Activated CD4-positive, alpha-beta T cell treated with anti-CD3 and anti-CD28 coated beads for 48 hours (primary cell): Measurements from ENCODE around the gene CXCR1.
A peak's percentile ranks its signal among the peaks of the same experiment; 100 is the strongest.
"Not testable (repeated sequence)": the region's sequence is repeated elsewhere in the genome, so short reads cannot be mapped to it uniquely, and the experiment has no call there.

Source experiments
- DNase-seq: peaks from one replicate; pipeline ENCODE4 v3.0.0-alpha.2; 2020

CXCR1 gene

DNA sequence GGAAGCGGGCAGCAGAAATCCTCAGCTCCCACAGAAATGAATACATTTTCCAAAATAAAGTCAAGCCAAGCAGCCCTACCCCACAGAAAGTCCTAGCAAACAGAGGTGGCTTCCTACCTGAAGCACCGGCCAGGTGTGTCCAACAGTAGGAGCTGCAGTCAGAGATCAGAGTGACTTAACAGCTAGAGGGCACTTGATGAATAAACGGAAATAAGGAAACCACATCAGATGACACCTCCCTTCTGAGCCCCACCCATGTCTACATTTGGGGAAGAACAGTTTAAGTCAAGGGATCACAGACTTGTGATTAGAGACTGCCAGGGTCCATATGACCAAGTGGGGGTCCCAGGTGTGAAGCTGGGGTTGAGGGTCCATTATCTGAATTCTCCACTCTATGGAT, at the start of gene CXCR1:
CXCR1 (minus strand) TSS at position 172 of the 400 bp plus-strand sequence. CDS start 1,751 bp downstream, outside the sequence.
- peak; percentile 9 for DNase-seq

GRCh38 chr2:218216336-218216673, 49.5 kb upstream of the CXCR1 start:
- no peak for DNase-seq

GRCh38 chr2:218214116-218214515, 47.4 kb upstream of the CXCR1 start:
- DNase-seq, result no peak

DNA sequence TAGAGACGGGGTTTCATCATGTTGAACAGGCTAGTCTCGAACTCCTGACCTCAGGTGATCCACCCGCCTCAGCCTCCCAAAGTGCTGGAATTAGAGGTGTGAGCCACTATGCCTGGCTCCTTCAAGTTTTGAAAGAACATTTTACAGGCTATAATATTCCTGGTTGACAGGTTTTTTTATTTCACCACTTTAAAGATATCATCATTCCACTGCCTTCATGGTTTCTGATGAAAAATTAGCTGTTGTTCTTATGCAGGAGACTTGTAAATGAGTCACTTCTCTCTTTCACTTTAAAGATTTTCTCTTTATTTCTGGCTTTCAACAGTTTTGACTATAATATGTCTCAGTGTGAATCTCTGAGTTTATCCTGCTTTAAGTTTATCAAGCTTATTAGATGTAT, 42.3 kb upstream of the CXCR1 start:
- DNase-seq, result no peak

DNA sequence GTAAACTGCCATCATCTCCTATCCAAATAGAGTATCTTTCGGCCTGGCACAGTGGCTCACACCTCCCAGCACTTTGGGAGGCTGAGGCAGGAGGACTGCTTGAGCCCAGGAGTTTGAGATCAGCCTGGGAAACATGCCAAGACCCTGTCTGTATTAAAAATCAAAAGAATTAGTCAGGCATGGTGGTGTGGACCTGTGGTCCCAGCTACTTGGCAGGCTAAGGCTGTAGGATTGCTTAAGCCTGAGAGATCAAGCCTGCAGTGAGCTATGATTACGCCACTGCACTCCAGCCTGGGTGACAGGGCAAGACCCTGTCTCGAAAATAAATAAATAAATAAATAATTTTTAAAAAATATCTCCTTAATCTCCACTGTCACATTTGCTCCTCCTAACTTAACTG, 35.5 kb upstream of the CXCR1 start:
- no peak for DNase-seq

- DNase-seq, result no peak
These were observed 30.2 kb upstream of the CXCR1 start for GRCh38 chr2:218196974-218197373.

DNA sequence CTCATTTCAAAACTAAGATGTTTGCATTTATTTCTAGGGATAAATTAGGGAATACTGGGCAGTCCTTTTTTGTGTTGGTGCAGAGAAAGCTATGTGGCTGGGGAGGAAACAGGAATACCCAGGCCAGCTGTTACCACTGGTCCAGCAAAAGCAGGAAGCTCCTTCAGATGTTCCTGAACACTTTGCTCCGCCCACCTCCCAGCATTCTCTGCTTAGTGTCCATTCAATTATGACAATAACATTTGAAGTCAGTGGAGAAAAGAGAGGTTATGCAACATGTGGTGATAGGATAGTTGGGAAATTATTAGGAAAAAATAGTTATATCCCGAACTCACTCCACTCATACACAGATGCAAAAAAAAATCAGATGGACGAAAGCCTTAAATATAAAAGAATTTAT, 28.1 kb upstream of the CXCR1 start:
- DNase-seq, result no peak

DNA sequence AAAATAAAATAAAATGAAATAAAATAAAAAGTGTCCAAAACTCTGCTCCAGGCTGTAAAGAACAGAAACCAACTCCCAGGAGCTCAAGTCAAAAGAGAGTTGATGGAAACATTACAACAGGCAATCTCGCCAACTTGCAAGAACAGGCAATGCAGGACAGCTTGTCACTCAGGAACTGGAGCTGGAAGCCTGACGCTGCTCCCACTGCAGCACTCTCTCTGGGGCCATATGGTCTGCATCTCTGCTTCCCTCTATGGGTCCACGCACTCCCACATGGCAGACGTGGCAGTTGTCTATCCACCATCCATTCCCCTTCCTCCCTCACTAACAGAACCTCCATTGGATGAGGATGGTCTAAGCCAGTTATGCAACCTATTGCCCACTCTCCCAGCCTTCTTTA, 26.9 kb upstream of the CXCR1 start:
- no peak for DNase-seq

- no peak for DNase-seq
These were observed 26.2 kb upstream of the CXCR1 start for GRCh38 chr2:218192902-218193430.

GRCh38 chr2:218188528-218188927, 21.8 kb upstream of the CXCR1 start:
- DNase-seq, result no peak

- DNase-seq, result no peak
These were observed 20.7 kb upstream of the CXCR1 start for GRCh38 chr2:218187296-218188015.

DNA sequence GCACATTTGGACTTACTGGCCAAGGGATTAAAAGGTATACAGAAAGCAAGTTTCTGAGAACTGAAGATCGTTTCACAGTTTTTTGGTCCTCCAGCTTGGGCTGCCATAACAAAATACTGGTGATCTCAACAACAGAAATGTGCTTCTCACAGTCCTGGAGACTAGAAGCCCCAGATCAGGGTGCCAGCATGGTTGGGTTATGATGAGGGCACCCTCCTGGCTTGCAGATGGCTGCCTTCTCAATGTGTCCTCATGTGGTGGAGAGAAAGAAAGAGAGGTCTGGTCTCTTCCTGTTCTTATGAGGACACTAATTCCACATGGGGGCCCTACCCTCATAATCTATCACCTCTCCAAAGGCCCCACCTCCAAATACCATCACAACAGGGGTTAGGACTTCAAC, 20.1 kb upstream of the CXCR1 start:
- DNase-seq, result no peak

- DNase-seq, result peak; percentile 77
These were observed 19.6 kb upstream of the CXCR1 start for GRCh38 chr2:218186355-218186766.

DNA sequence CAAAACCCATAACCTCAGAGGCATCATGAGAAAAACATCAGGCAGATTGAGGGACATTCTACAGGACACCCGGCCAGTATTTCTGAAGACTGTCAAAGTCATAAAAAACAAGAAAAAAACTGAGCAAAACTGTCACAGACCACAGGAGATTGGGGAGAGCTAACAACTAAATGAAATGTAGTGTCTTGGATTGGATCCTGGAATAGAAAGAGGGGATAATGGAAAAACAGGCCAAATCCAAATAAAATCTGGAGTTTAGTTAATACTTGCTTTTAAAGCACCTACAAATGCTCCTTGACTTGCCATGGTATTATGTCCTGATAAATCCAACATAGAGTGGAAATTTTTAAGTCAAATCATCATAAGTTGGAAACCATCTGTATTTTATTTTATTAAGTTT, 17.6 kb upstream of the CXCR1 start:
- no peak for DNase-seq

DNA sequence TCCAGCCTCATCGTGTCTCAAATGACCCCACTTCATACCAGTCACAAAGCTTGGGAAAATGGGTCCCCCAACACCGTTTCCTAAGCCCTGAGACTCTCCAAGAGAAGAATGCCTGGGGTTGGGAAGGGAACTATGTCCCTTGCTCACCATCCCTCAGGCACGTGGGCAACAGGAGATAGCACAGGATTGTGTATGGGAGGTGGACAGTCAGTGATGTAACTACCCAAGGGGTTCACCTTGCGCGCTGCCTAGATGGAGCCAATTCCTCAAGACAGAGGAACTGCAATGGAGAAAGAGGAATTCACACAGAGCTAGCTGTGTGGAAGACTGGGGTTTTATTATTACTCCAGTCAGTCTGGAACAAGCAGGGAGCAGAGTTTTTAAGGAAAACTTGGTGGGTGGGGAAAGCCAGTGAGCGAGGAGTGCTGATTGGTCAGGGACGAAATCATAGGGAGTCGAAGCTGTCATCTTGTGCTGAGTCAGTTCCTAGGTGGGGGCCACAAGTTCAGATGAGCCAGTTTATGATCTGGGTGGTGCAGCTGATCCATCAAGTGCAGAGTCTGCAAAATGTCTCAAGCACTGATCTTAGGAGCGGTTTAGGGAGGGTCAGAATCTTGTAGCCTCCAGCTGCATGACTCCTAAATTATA, 13.8 kb upstream of the CXCR1 start:
- no peak for DNase-seq

DNA sequence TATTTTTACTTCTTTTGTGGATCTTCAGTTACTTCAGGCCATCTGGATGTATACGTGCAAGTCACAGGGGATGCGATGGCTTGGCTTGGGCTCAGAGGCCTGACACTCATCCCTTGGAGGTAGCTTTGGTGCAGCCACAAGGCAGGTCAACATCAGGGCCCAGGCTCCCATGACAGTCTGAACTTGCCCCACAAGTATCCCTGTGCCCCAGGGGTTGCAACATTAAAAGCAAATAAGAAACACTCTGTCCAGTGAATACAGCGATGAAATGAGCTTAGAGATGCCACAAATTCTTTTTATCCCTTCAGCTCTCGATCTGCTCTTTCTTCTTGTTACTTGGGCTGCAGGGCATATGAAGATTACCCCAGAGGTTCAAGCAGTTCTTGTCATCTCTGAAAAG, 13.0 kb upstream of the CXCR1 start:
- DNase-seq, result no peak

GRCh38 chr2:218172845-218173244, 6.1 kb upstream of the CXCR1 start:
- no peak for DNase-seq

- not testable (repeated sequence) for DNase-seq
These were observed 5.0 kb upstream of the CXCR1 start for GRCh38 chr2:218171744-218172143.

DNA sequence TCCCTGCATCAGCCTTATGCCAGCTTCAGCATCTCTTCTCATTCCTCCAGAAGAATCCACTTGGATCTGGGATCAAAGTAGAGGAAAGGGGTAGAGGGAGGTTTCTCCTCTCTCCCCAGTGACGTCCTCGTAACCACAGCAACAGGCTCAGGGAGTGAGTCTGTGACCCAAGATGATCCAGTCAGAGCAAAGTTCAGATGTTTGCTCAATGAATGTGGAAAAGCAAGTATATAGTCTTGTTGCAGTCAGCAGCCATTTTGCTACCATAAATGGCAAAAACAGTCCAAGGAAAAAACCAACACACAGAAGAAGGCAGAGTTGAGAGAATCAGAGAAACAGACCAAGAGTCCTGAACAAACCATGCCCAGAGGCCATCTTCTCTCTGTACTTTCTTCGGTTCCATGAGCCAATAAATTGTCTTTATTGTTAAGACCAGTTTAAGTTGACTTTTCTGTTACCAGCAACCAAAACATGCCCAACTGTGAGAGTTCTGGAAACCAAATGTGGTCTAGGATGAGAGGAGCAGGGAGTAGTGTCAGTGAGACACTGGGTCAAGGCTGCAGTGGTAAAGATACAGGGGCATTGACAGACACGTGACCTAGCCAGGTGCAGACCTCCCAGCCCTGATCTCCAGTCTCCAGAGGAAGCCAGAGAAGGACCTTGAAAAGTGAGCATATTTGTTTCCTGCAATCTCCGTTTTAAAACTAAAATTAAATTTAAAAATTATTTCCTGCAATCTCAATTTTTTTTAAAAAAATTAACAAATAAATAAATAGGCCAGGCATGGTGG, 3.2 kb upstream of the CXCR1 start:
- no peak for DNase-seq

GRCh38 chr2:218168635-218169462, 2.1 kb upstream of the CXCR1 start:
- DNase-seq, result peak; percentile 80

DNA sequence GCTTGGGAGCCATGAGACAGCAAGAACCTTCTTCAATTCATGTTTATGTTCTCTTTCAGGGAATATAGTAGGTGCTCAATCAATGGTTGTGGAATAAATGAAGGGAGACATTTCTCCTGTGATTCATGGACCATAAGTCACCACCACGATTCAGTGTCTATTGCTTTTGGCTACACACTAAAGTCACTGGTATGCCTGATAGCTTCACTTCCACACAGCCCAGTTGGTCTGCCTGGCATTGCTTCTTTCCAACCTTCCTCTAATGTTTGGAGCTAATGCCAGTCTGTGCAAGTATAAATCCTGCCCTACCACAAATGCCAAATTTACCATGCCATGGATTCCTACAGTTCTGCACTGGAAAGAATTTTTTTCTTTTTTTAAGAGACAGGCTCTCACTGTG, 1.3 kb upstream of the CXCR1 start:
- no peak for DNase-seq

DNA sequence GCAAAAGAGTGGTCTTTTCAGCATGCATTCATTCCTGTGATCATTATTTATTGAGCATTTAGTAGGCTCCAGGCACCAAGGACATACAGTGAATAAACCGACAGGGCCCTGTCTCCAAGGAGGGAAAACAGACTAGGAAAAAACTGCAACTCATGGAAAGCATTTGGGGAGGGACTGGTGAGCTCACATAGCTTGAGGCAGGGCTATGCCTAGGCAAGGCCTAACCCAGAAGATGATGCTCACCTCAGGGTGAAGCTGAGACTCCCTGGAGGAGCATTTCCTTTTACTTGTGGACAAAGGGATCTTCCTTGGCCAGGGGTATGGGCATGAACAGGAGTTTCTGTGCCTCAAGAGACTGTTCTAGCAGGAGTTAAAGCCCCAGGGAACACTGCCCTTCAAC, 3.9 kb downstream of the CXCR1 start:
- no peak for DNase-seq

DNA sequence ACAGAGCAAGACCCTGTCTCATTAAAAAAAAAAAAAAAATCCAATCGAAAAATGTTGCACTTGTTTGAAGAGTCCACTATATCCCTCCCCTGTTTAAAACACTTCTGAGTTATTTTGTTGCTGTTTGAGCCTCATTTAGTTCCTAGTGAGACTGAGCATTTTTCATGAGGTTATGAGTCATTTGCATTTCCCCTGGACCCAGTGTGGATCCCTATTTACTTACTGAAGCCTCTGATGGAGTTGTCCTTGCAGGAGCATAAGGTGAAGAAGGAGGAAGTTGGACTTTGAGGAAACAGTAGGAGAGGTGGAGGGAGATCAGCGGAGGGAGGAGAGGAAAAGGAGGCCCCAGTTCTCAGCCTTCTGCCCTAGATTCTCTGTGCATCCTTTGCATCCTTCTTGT, 5.1 kb downstream of the CXCR1 start:
- DNase-seq, result no peak
